Lower lobe of right lung (tissue), 2 donors: ENCODE data around the gene MICAL3. TPM values are rescaled to one million over a fixed set of nuclear protein-coding genes. Genes with fewer than 3 reads are reported as not detected.
A peak's percentile ranks its signal among the peaks of the same experiment; 100 is the strongest.

Experiments used
- ATAC-seq, 2 donors: fragments of 200-7000 bp; cut with Tn5 transposase; one replicate each; pipeline ENCODE4 v1.9.1; 2020 to 2022; ENCODE audit warnings: mild to moderate bottlenecking in 2 of 2, moderate library complexity in 2 of 2
- DNase-seq: peaks from one replicate; pipeline ENCODE4 v3.0.0-alpha.2; 2020
- H3K27ac ChIP-seq: fragments of 200-600 bp; one replicate; pipeline ENCODE4 v1.8.0; 2022
- H3K27me3 ChIP-seq: fragments of 200-600 bp; one replicate; pipeline ENCODE4 v1.8.0; 2022; ENCODE audit warnings: low read depth
- H3K36me3 ChIP-seq: fragments of 200-600 bp; one replicate; pipeline ENCODE4 v1.8.0; 2022; ENCODE audit warnings: mild to moderate bottlenecking
- H3K4me1 ChIP-seq: fragments of 200-600 bp; one replicate; pipeline ENCODE4 v1.8.0; 2022
- H3K4me3 ChIP-seq: fragments of 200-600 bp; one replicate; pipeline ENCODE4 v1.8.0; 2022; ENCODE audit warnings: mild to moderate bottlenecking
- H3K9me3 ChIP-seq: fragments of 200-600 bp; one replicate; pipeline ENCODE4 v1.8.0; 2022
- CTCF ChIP-seq: fragments of 200-600 bp; IDR thresholded peaks from one replicate; pipeline ENCODE4 v1.8.0; 2022; ENCODE audit warnings: antibody characterized with exemption, mild to moderate bottlenecking
- intact Hi-C: fragments of 100-400 bp; cut with DNase I; formaldehyde crosslinking; loops from one replicate; pipeline ENCODE4 v1.11.0; 2022
- total RNA-seq: library from RNA; stranded (reverse); fragmentation: NEBNext Ultra II Directional; extraction: Animal tissue kit (Norgen Biotek cat#: 25700); gene quantifications from one replicate; pipeline ENCODE4 v1.2.1, GENCODE V29; 2021
- donor health status: DM: no; HTN: yes; CAD: no; lungs with severe emphysema.

Gene MICAL3
- total RNA-seq, 1 donor from 2014 or later = 23.5 TPM

- peaks cover 19% of the 10 kb centered on the region for H3K36me3 ChIP-seq
- no peak overlapping the region for H3K27ac ChIP-seq
- intact Hi-C loops = no loop called here
- H3K9me3 ChIP-seq = no peaks in the 10 kb centered on the region
- no peak for TF ChIP-seq CTCF
- H3K4me1 ChIP-seq = peaks cover 21% of the 10 kb centered on the region
- H3K4me3 ChIP-seq = no peak overlapping the region
- DNase-seq = no peak
- ATAC-seq = peak; percentile 52 to 56
- H3K27me3 ChIP-seq = no peaks in the 10 kb centered on the region
These were observed 179.0 kb downstream of the MICAL3 start for GRCh38 chr22:17845327-17845726.

- ATAC-seq (no peak), DNase-seq (no peak)
- H3K27me3 ChIP-seq = no peaks in the 10 kb centered on the region
- H3K4me3 ChIP-seq = no peak overlapping the region
- H3K9me3 ChIP-seq = no peaks in the 10 kb centered on the region
- H3K36me3 ChIP-seq = peaks cover 22% of the 10 kb centered on the region
- TF ChIP-seq CTCF = no peak
- intact Hi-C loops = no loop called here
- peaks cover 21% of the 10 kb centered on the region for H3K4me1 ChIP-seq
- H3K27ac ChIP-seq = no peak overlapping the region
These were observed 180.2 kb downstream of the MICAL3 start for GRCh38 chr22:17844150-17844549.

GRCh38 chr22:17842386-17842785 is 182.0 kb downstream of the MICAL3 start:
- no peak for DNase-seq
- Histone ChIP-seq H3K4me1 (peaks cover 23% of the 10 kb centered on the region), H3K36me3 (peaks cover 31% of the 10 kb centered on the region), H3K9me3 (no peaks in the 10 kb centered on the region), H3K4me3 (no peak overlapping the region), H3K27ac (no peak overlapping the region), H3K27me3 (no peaks in the 10 kb centered on the region)
- intact Hi-C loops = no loop called here
- peak in 1 of 2 donors; percentile 46 for ATAC-seq
- no peak for TF ChIP-seq CTCF

- Histone ChIP-seq H3K36me3 (peaks cover 31% of the 10 kb centered on the region), H3K4me3 (no peak overlapping the region), H3K27ac (no peak overlapping the region), H3K9me3 (no peaks in the 10 kb centered on the region), H3K27me3 (no peaks in the 10 kb centered on the region), H3K4me1 (peaks cover 24% of the 10 kb centered on the region)
- ATAC-seq (no peak), DNase-seq (no peak)
- intact Hi-C loops = no loop called here
- TF ChIP-seq CTCF = no peak
These were observed 182.5 kb downstream of the MICAL3 start for GRCh38 chr22:17841836-17842235.

GRCh38 chr22:17838180-17838865 is 186.0 kb downstream of the MICAL3 start:
- H3K36me3 ChIP-seq = peaks cover 37% of the 10 kb centered on the region
- ATAC-seq (no peak), DNase-seq (no peak)
- no peaks in the 10 kb centered on the region for H3K9me3 ChIP-seq
- peaks cover 9% of the 10 kb centered on the region for H3K4me1 ChIP-seq
- no peak overlapping the region for H3K27ac ChIP-seq
- no peak overlapping the region for H3K4me3 ChIP-seq
- TF ChIP-seq CTCF = no peak
- H3K27me3 ChIP-seq = no peaks in the 10 kb centered on the region
- intact Hi-C loops = no loop called here
